Measurements from ENCODE around the gene GYG1.

Gene GYG1

DNA sequence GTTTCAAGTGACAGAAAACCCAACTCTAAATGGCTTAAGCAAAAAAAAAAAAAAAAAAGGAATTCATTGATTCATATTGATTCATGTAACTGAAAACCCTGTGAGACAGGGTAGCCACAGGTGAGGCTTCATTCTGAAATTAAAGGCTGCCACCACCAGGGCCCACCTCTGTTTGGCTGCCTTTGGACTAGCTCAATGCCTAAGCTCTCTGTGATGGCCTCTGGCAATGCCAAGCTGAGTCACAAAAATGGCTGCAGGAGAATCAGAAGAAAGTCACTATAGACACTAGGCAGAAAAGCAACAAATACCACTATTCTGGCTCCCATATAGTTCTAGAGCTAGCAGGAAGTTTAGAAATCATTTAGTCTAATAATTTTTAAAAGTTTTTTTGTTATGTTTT, 38.2 kb upstream of the GYG1 start:
- TF ChIP-seq, protein P1, sequence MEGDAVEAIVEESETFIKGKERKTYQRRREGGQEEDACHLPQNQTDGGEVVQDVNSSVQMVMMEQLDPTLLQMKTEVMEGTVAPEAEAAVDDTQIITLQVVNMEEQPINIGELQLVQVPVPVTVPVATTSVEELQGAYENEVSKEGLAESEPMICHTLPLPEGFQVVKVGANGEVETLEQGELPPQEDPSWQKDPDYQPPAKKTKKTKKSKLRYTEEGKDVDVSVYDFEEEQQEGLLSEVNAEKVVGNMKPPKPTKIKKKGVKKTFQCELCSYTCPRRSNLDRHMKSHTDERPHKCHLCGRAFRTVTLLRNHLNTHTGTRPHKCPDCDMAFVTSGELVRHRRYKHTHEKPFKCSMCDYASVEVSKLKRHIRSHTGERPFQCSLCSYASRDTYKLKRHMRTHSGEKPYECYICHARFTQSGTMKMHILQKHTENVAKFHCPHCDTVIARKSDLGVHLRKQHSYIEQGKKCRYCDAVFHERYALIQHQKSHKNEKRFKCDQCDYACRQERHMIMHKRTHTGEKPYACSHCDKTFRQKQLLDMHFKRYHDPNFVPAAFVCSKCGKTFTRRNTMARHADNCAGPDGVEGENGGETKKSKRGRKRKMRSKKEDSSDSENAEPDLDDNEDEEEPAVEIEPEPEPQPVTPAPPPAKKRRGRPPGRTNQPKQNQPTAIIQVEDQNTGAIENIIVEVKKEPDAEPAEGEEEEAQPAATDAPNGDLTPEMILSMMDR (IDR thresholded peaks at IDR 0.05; ENCODE audit: low read depth, low read length, missing control alignments), result no peak
- no peak overlapping the region for H3K4me3 ChIP-seq (ENCODE audit: low read depth, low read length)
- no peak for DNase-seq (ENCODE audit: low read depth)

DNA sequence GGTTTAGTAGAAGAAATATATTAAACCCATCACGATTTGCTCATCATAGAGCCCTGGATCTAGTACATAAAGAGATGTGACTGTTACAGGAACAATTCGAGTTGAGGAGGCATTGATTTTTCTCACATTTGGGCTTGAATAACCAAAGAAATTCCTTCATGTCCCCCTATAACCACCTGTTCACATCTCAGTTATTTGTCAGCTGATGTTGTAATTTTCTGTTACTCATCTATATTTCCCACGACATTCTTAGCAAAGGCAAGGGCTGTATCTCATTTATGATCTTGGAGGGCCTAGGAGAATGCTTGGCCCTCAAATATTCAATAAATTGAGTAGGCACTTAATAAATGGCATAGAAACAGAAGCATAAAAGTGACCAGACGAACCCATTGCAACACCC, 36.4 kb upstream of the GYG1 start:
- no peak overlapping the region for H3K4me3 ChIP-seq (ENCODE audit: low read depth, low read length)
- DNase-seq (ENCODE audit: low read depth), result no peak
- TF ChIP-seq, protein P1 (IDR thresholded peaks at IDR 0.05; ENCODE audit: low read depth, low read length, missing control alignments), result no peak

DNA sequence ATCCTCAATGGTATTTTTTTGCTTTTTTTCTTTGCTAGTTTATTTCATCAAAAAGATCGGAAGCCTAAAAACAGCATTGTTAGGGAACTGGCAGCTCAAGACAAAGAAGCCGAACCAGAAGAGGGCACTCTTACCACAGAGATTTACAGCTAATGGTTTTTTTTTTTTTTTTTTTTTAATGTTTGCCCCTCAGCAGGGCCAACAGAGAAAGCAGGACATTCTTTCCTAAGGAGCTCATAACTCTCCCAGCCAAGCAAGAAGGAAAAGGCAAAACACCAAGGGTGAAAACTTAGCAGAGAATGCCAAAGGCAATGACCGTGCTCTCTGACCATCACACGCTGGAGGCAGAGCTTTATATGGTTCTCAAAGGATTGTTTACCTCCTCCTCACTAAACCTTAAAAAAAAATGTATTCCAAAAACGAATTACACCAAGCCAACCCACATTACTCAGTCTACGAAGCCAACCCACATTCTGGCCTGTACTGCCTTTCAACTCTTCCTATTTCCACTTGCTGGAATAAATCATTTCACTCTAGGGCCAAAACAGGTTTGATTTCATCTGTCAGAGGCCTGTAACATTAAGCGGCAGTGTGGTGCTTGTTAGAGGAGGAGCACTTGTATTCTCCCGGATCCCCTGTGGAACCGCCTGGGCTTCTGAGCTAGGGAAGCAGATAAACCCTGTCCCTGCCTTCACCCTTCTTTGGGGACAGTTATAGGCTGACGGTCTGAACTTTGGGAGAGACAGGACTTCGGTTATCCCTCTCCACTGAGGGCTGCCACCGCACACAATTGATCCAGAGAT, 35.6 kb upstream of the GYG1 start:
- no peak overlapping the region for H3K4me3 ChIP-seq (ENCODE audit: low read depth, low read length)
- TF ChIP-seq, protein P1 (IDR thresholded peaks at IDR 0.05; ENCODE audit: low read depth, low read length, missing control alignments), result peak; percentile 55
- DNase-seq (ENCODE audit: low read depth), result no peak

DNA sequence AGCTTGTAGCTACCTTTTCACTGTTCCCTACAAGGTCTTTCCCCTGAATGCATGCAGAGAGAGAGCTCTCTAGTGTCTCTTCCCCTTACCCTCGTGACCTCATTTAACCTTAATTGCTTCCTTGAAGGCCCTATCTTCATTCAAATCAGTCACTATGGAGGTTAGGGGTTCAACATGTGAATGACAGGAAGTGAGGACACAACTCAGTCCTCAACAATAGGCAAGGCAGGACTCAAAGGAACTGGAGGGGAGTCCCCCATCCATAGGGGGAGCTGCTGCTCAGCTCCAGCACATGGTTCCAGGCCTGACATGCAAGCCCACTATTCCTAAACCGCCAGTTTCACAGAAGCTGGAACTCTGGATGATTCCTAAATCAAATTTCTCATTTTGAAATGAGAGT, 33.8 kb upstream of the GYG1 start:
- no peak overlapping the region for H3K4me3 ChIP-seq (ENCODE audit: low read depth, low read length)
- DNase-seq (ENCODE audit: low read depth), result no peak
- TF ChIP-seq, protein P1 (IDR thresholded peaks at IDR 0.05; ENCODE audit: low read depth, low read length, missing control alignments), result peak; percentile 29

DNA sequence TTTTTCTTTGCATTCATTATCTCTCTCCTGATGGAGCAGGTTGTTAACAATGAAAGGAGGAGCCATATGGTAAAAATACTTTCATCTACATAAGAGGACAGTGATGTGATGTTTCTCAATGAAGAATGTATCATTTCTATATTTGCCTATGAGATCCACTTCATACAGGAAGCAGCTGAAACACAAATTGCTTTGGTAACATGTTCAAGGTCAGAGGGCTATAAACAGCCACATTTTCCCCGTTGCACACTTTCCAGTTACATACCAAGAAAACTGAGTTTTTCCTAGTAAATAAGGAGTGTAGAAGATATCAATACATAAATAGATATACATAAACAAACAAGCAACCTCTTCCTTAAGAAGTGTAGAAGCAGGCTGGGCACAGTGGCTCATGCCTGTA, 32.6 kb upstream of the GYG1 start:
- TF ChIP-seq, protein P1 (IDR thresholded peaks at IDR 0.05; ENCODE audit: low read depth, low read length, missing control alignments), result no peak
- DNase-seq (ENCODE audit: low read depth), result no peak

DNA sequence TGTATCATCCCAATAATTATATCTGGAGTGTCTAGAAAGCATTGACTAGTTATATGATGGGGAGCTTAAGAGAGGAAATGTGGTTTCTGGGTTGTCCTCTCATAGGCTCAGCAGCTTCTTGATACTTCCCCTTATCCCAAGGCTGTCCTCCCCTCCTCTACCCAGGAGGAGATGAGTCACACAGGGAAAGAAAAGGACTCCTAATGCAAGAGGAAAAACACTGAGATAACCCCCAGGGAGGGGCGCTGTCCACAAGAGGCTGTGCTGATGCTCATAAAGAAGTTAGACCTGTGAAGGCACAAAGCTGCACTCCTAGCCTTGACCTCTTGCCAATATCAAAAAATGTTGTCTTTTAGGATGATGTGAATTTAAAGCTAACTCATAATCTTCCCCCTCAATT, 28.8 kb upstream of the GYG1 start:
- H3K4me3 ChIP-seq (ENCODE audit: low read depth, low read length), result no peak overlapping the region
- TF ChIP-seq, protein P1 (IDR thresholded peaks at IDR 0.05; ENCODE audit: low read depth, low read length, missing control alignments), result peak; percentile 8
- DNase-seq (ENCODE audit: low read depth), result no peak

More for the DNA sequence above, 32.6 kb upstream of the GYG1 start:
- H3K4me3 ChIP-seq (ENCODE audit: low read depth, low read length), result no peak overlapping the region

DNA sequence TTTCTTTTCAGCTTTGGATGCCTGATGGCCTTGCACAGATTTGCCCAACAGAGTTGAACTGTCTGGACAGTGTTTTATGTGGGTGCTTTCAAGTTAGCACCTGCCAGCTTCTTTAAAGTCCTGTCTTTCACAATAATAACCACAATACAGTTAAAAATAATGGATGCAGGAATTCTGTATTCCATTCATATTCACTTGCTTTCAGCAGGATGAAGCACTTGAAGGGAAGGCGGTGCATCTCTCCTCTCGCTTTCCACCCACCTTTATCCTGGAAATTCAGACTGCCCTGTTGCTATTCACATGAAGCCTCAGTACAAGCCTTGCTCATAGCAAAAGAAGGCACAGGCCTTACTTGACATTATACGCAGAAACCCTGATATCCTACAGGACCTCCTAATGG, 26.5 kb upstream of the GYG1 start:
- TF ChIP-seq, protein P1 (IDR thresholded peaks at IDR 0.05; ENCODE audit: low read depth, low read length, missing control alignments), result no peak
- no peak for DNase-seq (ENCODE audit: low read depth)

More for the DNA sequence above, 26.5 kb upstream of the GYG1 start:
- H3K4me3 ChIP-seq (ENCODE audit: low read depth, low read length), result no peak overlapping the region
